ENCODE results near the gene YPEL5.

DNA sequence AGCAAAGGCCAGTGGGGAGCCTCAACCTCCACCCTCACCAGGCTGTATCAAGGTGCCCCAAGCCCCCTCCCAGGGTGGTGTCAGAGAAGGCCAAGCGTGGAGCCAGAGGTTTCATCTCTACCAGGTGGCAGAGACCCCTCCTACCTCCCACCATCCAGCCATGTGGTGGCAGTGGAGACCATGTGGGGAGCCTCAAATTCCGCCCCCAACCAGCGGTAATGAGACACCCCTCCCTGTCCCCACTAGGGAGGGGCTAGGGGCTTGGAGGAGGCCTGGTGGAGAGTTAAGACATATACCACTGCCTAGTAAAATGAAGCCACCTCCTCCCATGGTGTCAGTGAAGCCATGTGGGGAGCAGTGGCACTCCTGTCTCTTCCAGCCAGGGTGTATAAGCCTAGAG lies 24.4 kb upstream of the YPEL5 start:
- TF ChIP-seq, protein P1, sequence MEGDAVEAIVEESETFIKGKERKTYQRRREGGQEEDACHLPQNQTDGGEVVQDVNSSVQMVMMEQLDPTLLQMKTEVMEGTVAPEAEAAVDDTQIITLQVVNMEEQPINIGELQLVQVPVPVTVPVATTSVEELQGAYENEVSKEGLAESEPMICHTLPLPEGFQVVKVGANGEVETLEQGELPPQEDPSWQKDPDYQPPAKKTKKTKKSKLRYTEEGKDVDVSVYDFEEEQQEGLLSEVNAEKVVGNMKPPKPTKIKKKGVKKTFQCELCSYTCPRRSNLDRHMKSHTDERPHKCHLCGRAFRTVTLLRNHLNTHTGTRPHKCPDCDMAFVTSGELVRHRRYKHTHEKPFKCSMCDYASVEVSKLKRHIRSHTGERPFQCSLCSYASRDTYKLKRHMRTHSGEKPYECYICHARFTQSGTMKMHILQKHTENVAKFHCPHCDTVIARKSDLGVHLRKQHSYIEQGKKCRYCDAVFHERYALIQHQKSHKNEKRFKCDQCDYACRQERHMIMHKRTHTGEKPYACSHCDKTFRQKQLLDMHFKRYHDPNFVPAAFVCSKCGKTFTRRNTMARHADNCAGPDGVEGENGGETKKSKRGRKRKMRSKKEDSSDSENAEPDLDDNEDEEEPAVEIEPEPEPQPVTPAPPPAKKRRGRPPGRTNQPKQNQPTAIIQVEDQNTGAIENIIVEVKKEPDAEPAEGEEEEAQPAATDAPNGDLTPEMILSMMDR (conservative IDR thresholded peaks at IDR 0.05; ENCODE audit: low read length): no peak
- TF ChIP-seq EZH2phosphoT487 (IDR thresholded peaks at IDR 0.05; ENCODE audit: borderline replicate concordance): no peak

Data from Loucy (cell line).